ENCODE data around the gene CALML5. TPM values are rescaled to one million over a fixed set of nuclear protein-coding genes. Genes with fewer than 3 reads are reported as not detected.

Gene CALML5
- total RNA-seq, 2 experiments from 2014 or later = not detected

GRCh38 chr10:5482016-5482415 is 17.4 kb downstream of the CALML5 start:
- TF ChIP-seq EZH2phosphoT487 (IDR thresholded peaks at IDR 0.05; ENCODE audit: borderline replicate concordance, low read depth, low read length) (no peak), CTCF (conservative IDR thresholded peaks at IDR 0.05; ENCODE audit: low read length) (no peak)
- ChIA-PET CTCF (ENCODE audit: unreplicated experiment) (no interaction called here), POLR2A (no interaction called here)
- no peaks in the 10 kb centered on the region for H3K9me3 ChIP-seq (ENCODE audit: low read length)
- no peak overlapping the region for H2AFZ ChIP-seq (ENCODE audit: low read length)
- intact Hi-C loops (cut with micrococcal nuclease; ENCODE audit: unreplicated experiment) = no loop called here
- H3K79me2 ChIP-seq (ENCODE audit: insufficient read depth, low read depth, low read length) = no peaks in the 10 kb centered on the region
- H3K27ac ChIP-seq (ENCODE audit: low read depth, low read length, poor library complexity, severe bottlenecking) = no peak overlapping the region
- no peak overlapping the region for H3K4me2 ChIP-seq (ENCODE audit: low read length)
- no peak overlapping the region for H3K4me3 ChIP-seq (ENCODE audit: low read depth, low read length, poor library complexity, severe bottlenecking)
- peaks cover 8% of the 10 kb centered on the region for H3K4me1 ChIP-seq (ENCODE audit: insufficient read depth, low read length, poor library complexity, severe bottlenecking)
- H3K36me3 ChIP-seq (ENCODE audit: insufficient read depth, low read length) = no peaks in the 10 kb centered on the region
- BruUV-seq (replicated peaks) = no TSS peak
- H3K9me2 ChIP-seq (ENCODE audit: insufficient read depth, low read length) = no peaks in the 10 kb centered on the region
- DNase-seq (ENCODE audit: low spot score) = no peak
- no peaks in the 10 kb centered on the region for H4K20me1 ChIP-seq (ENCODE audit: insufficient read depth, low read length)

GRCh38 chr10:5481121-5481520 is 18.2 kb downstream of the CALML5 start:
- H3K36me3 ChIP-seq (ENCODE audit: insufficient read depth, low read length) = no peaks in the 10 kb centered on the region
- TF ChIP-seq EZH2phosphoT487 (IDR thresholded peaks at IDR 0.05; ENCODE audit: borderline replicate concordance, low read depth, low read length) (no peak), CTCF (conservative IDR thresholded peaks at IDR 0.05; ENCODE audit: low read length) (no peak)
- no peak overlapping the region for H3K4me3 ChIP-seq (ENCODE audit: low read depth, low read length, poor library complexity, severe bottlenecking)
- H3K4me2 ChIP-seq (ENCODE audit: low read length) = no peak overlapping the region
- POLR2A ChIA-PET = interaction anchor here (0.9 kb wide), 1 partner anchor 141 kb away, joined by 4 read pairs; no protein-coding TSS in a partner anchor
- H3K27ac ChIP-seq (ENCODE audit: low read depth, low read length, poor library complexity, severe bottlenecking) = no peak overlapping the region
- BruUV-seq (replicated peaks) = no TSS peak
- H3K9me3 ChIP-seq (ENCODE audit: low read length) = no peaks in the 10 kb centered on the region
- DNase-seq (ENCODE audit: low spot score) = no peak
- intact Hi-C loops (cut with micrococcal nuclease; ENCODE audit: unreplicated experiment) = no loop called here
- H2AFZ ChIP-seq (ENCODE audit: low read length) = no peak overlapping the region
- peaks cover 6% of the 10 kb centered on the region for H3K4me1 ChIP-seq (ENCODE audit: insufficient read depth, low read length, poor library complexity, severe bottlenecking)
- CTCF ChIA-PET (ENCODE audit: unreplicated experiment) = no interaction called here
- H4K20me1 ChIP-seq (ENCODE audit: insufficient read depth, low read length) = no peaks in the 10 kb centered on the region
- H3K9me2 ChIP-seq (ENCODE audit: insufficient read depth, low read length) = no peaks in the 10 kb centered on the region
- no peaks in the 10 kb centered on the region for H3K79me2 ChIP-seq (ENCODE audit: insufficient read depth, low read depth, low read length)

- TF ChIP-seq EZH2phosphoT487 (IDR thresholded peaks at IDR 0.05; ENCODE audit: borderline replicate concordance, low read depth, low read length) (no peak), CTCF (conservative IDR thresholded peaks at IDR 0.05; ENCODE audit: low read length) (no peak)
- BruUV-seq (replicated peaks) = no TSS peak
- ChIA-PET CTCF (ENCODE audit: unreplicated experiment) (no interaction called here), POLR2A (interaction anchor here (0.9 kb wide), 1 partner anchor 142 kb away, joined by 4 read pairs; no protein-coding TSS in a partner anchor)
- Histone ChIP-seq H3K4me3 (ENCODE audit: low read depth, low read length, poor library complexity, severe bottlenecking) (no peak overlapping the region), H4K20me1 (ENCODE audit: insufficient read depth, low read length) (no peaks in the 10 kb centered on the region), H3K36me3 (ENCODE audit: insufficient read depth, low read length) (no peaks in the 10 kb centered on the region), H3K9me3 (ENCODE audit: low read length) (no peaks in the 10 kb centered on the region), H3K79me2 (ENCODE audit: insufficient read depth, low read depth, low read length) (no peaks in the 10 kb centered on the region), H3K27ac (ENCODE audit: low read depth, low read length, poor library complexity, severe bottlenecking) (no peak overlapping the region), H3K9me2 (ENCODE audit: insufficient read depth, low read length) (no peaks in the 10 kb centered on the region), H3K4me2 (ENCODE audit: low read length) (no peak overlapping the region), H2AFZ (ENCODE audit: low read length) (no peak overlapping the region), H3K4me1 (ENCODE audit: insufficient read depth, low read length, poor library complexity, severe bottlenecking) (peaks cover 6% of the 10 kb centered on the region)
- intact Hi-C loops (cut with micrococcal nuclease; ENCODE audit: unreplicated experiment) = no loop called here
- no peak for DNase-seq (ENCODE audit: low spot score)
Observed at GRCh38 chr10:5480162-5480941, 19.0 kb downstream of the CALML5 start.
